Trophoblast cell (in vitro differentiated cells and primary cell): ENCODE results near the gene MAP3K20.
A peak's percentile ranks its signal among the peaks of the same experiment; 100 is the strongest.

Experiments used
- DNase-seq, 2 donors: peaks; one replicate each; pipeline ENCODE4 v3.0.0-alpha.2; 2016
- H2AFZ ChIP-seq: 2 replicates; pipeline ENCODE4 v1.6.1; 2013; ENCODE audit warnings: low read length, moderate library complexity, mild to moderate bottlenecking; ENCODE audit not compliant: insufficient read depth, poor library complexity
- H2AK5ac ChIP-seq: 2 replicates; pipeline ENCODE4 v1.6.1; 2013; ENCODE audit warnings: mild to moderate bottlenecking, low read length
- H2BK120ac ChIP-seq: 2 replicates; pipeline ENCODE4 v1.6.1; 2013; ENCODE audit warnings: low read length, mild to moderate bottlenecking, moderate library complexity; ENCODE audit not compliant: insufficient read depth, poor library complexity
- H2BK12ac ChIP-seq: 2 replicates; pipeline ENCODE4 v1.6.1; 2013; ENCODE audit warnings: mild to moderate bottlenecking, low read length, moderate library complexity
- H2BK5ac ChIP-seq: 2 replicates; pipeline ENCODE4 v1.6.1; 2013; ENCODE audit warnings: low read length, low read depth, moderate library complexity, mild to moderate bottlenecking; ENCODE audit not compliant: poor library complexity
- H3K14ac ChIP-seq: 2 replicates; pipeline ENCODE4 v1.6.1; 2013; ENCODE audit warnings: mild to moderate bottlenecking, low read length
- H3K18ac ChIP-seq: 2 replicates; pipeline ENCODE4 v1.6.1; 2013; ENCODE audit warnings: mild to moderate bottlenecking, low read length
- H3K23ac ChIP-seq: 2 replicates; pipeline ENCODE4 v1.6.1; 2013; ENCODE audit warnings: low read length
- H3K27ac ChIP-seq: 2 replicates; pipeline ENCODE4 v1.5.1; 2013; ENCODE audit warnings: low read depth, mild to moderate bottlenecking, inconsistent platforms, low read length, moderate library complexity
- H3K27me3 ChIP-seq: 2 replicates; pipeline ENCODE4 v1.6.1; 2013; ENCODE audit warnings: inconsistent platforms, mild to moderate bottlenecking, low read length, moderate library complexity; ENCODE audit not compliant: insufficient read depth
- H3K36me3 ChIP-seq, 2 experiments: 1 replicate in 1 of 2; 2 replicates in 1 of 2; pipeline ENCODE4 v1.6.1; 2013; ENCODE audit warnings: low read length in 2 of 2, mild to moderate bottlenecking in 2 of 2, moderate library complexity in 1 of 2; ENCODE audit not compliant: insufficient read depth in 2 of 2, control insufficient read depth in 1 of 2
- H3K4ac ChIP-seq: 2 replicates; pipeline ENCODE4 v1.6.1; 2013; ENCODE audit warnings: low read depth, mild to moderate bottlenecking, low read length, moderate library complexity
- H3K4me1 ChIP-seq, 2 experiments: 1 replicate in 1 of 2; 2 replicates in 1 of 2; pipeline ENCODE4 v1.6.1; 2013; ENCODE audit warnings: low read length in 2 of 2, mild to moderate bottlenecking in 2 of 2, moderate library complexity in 1 of 2; ENCODE audit not compliant: insufficient read depth in 2 of 2, control insufficient read depth in 1 of 2
- H3K4me2 ChIP-seq: 2 replicates; pipeline ENCODE4 v1.6.1; 2013; ENCODE audit warnings: inconsistent platforms, mild to moderate bottlenecking, low read length, moderate library complexity
- H3K4me3 ChIP-seq: 2 replicates; pipeline ENCODE4 v1.5.1; 2013; ENCODE audit warnings: mild to moderate bottlenecking, low read depth, low read length, inconsistent platforms
- H3K79me1 ChIP-seq: one replicate; pipeline ENCODE4 v1.6.1; 2013; ENCODE audit warnings: low read length
- H3K79me2 ChIP-seq: 2 replicates; pipeline ENCODE4 v1.6.1; 2013; ENCODE audit warnings: low read length, mild to moderate bottlenecking; ENCODE audit not compliant: control insufficient read depth, insufficient read depth, poor library complexity
- H3K9ac ChIP-seq: 2 replicates; pipeline ENCODE4 v1.6.1; 2013; ENCODE audit warnings: mild to moderate bottlenecking, low read length
- H3K9me3 ChIP-seq: 2 replicates; pipeline ENCODE4 v1.6.1; 2013; ENCODE audit warnings: low read depth, mild to moderate bottlenecking, control low read depth, inconsistent platforms, low read length; ENCODE audit not compliant: insufficient read depth
- H4K12ac ChIP-seq: 2 replicates; pipeline ENCODE4 v1.6.1; 2013; ENCODE audit warnings: low read depth, mild to moderate bottlenecking, low read length, moderate library complexity
- H4K8ac ChIP-seq: 2 replicates; pipeline ENCODE4 v1.6.1; 2013; ENCODE audit warnings: low read depth, mild to moderate bottlenecking, low read length, moderate library complexity
- H4K91ac ChIP-seq: one replicate; pipeline ENCODE4 v1.6.1; 2013; ENCODE audit warnings: low read depth, mild to moderate bottlenecking, low read length, moderate library complexity
- WGBS: extraction: QIAGEN DNeasy Blood & Tissue Kit; methylation state at CpG from one replicate; pipeline ENCODE4 v1.1.7; 2013; ENCODE audit warnings: missing lambda C conversion rate; ENCODE audit not compliant: insufficient read length, insufficient coverage; ENCODE audit errors: extremely low coverage; 5-methylcytosine and 5-hydroxymethylcytosine counted together

Gene MAP3K20

GRCh38 chr2:173048522-173048896, 27.1 kb upstream of the MAP3K20 start:
- H4K12ac ChIP-seq: no peak overlapping the region
- H3K4me3 ChIP-seq: no peak overlapping the region
- H3K79me2 ChIP-seq: no peaks in the 10 kb centered on the region

GRCh38 chr2:173048897-173049661, 26.6 kb upstream of the MAP3K20 start:
- Histone ChIP-seq H2BK120ac (no peak overlapping the region), H2AK5ac (no peak overlapping the region), H3K4me1 (peaks cover 7 to 17% of the 10 kb centered on the region in 2 experiments), H3K18ac (no peak overlapping the region), H4K91ac (no peak overlapping the region), H3K9me3 (no peaks in the 10 kb centered on the region), H3K79me1 (peaks cover 3% of the 10 kb centered on the region), H3K27ac (no peak overlapping the region), H3K23ac (no peak overlapping the region), H3K14ac (no peak overlapping the region), H3K4ac (no peak overlapping the region), H2BK5ac (no peak overlapping the region), H3K4me3 (no peak overlapping the region), H3K27me3 (no peaks in the 10 kb centered on the region), H4K8ac (no peak overlapping the region), H4K12ac (no peak overlapping the region), H2BK12ac (no peak overlapping the region), H3K36me3 (no peaks in the 10 kb centered on the region), H3K79me2 (no peaks in the 10 kb centered on the region), H3K4me2 (no peak overlapping the region), H3K9ac (no peak overlapping the region), H2AFZ (no peak overlapping the region)
- WGBS: no CpG with 5 or more reads among the region's 4 CpGs
- DNase-seq: peak; percentile 45 to 84

More at GRCh38 chr2:173048522-173048896, 27.1 kb upstream of the MAP3K20 start:
- no CpG with 5 or more reads among the region's 3 CpGs for WGBS
- no peaks in the 10 kb centered on the region for H3K9me3 ChIP-seq
- H3K18ac ChIP-seq: no peak overlapping the region
- H3K14ac ChIP-seq: no peak overlapping the region
- no peak overlapping the region for H3K27ac ChIP-seq
- H3K4ac ChIP-seq: no peak overlapping the region
- H4K8ac ChIP-seq: no peak overlapping the region
- H3K36me3 ChIP-seq: no peaks in the 10 kb centered on the region
- no peak overlapping the region for H2AK5ac ChIP-seq
- H2BK12ac ChIP-seq: no peak overlapping the region
- peaks cover 7 to 16% of the 10 kb centered on the region in 2 experiments for H3K4me1 ChIP-seq
- H2BK120ac ChIP-seq: no peak overlapping the region
- H3K79me1 ChIP-seq: peaks cover 2% of the 10 kb centered on the region
- no peak for DNase-seq
- H2AFZ ChIP-seq: no peak overlapping the region
- H3K4me2 ChIP-seq: no peak overlapping the region
- no peaks in the 10 kb centered on the region for H3K27me3 ChIP-seq
- H4K91ac ChIP-seq: no peak overlapping the region
- no peak overlapping the region for H2BK5ac ChIP-seq
- H3K9ac ChIP-seq: no peak overlapping the region
- H3K23ac ChIP-seq: no peak overlapping the region

DNA sequence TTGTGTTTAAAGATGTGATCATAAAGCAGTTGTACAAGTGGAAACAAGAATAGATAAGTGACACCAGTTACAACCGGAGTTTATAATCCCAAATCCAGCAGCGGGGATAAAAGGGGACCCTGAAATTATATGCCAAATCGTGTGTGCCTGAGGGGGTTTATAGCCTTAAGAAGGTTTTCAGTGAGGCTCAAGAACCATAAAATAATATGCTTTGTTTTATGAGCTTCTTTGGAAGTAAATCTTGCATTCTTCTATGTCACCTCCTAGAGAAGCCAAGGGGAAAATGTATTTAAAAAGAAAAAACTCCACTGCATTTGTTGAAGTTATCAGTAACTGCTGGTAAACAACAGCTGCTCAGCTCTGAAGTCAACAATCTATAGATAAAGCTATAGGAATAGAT, 25.8 kb upstream of the MAP3K20 start:
- no peaks in the 10 kb centered on the region for H3K79me2 ChIP-seq
- H3K4ac ChIP-seq: no peak overlapping the region
- no peak overlapping the region for H2BK120ac ChIP-seq
- H3K4me3 ChIP-seq: no peak overlapping the region
- no peak overlapping the region for H3K18ac ChIP-seq
- no peak overlapping the region for H2BK5ac ChIP-seq
- H3K79me1 ChIP-seq: peaks cover 3% of the 10 kb centered on the region
- no peak overlapping the region for H4K91ac ChIP-seq
- H3K27ac ChIP-seq: no peak overlapping the region
- H3K9me3 ChIP-seq: no peaks in the 10 kb centered on the region
- H4K8ac ChIP-seq: no peak overlapping the region
- no peak overlapping the region for H3K9ac ChIP-seq
- WGBS: no CpG with 5 or more reads among the region's 3 CpGs
- H2AFZ ChIP-seq: no peak overlapping the region
- no peak overlapping the region for H3K4me2 ChIP-seq
- no peaks in the 10 kb centered on the region for H3K36me3 ChIP-seq
- no peak overlapping the region for H2BK12ac ChIP-seq
- no peaks in the 10 kb centered on the region for H3K27me3 ChIP-seq
- no peak overlapping the region for H3K14ac ChIP-seq
- no peak for DNase-seq
- no peak overlapping the region for H3K23ac ChIP-seq
- H4K12ac ChIP-seq: no peak overlapping the region
- no peak overlapping the region for H2AK5ac ChIP-seq
- peaks cover 3 to 11% of the 10 kb centered on the region in 2 experiments for H3K4me1 ChIP-seq

- Histone ChIP-seq H3K18ac (no peak overlapping the region), H2BK12ac (peak overlapping the region; percentile 24), H3K9me3 (no peaks in the 10 kb centered on the region), H2BK120ac (peak overlapping the region; percentile 63), H3K36me3 (no peaks in the 10 kb centered on the region), H4K8ac (no peak overlapping the region), H3K14ac (no peak overlapping the region), H2BK5ac (no peak overlapping the region), H3K4me3 (no peak overlapping the region), H4K91ac (peak overlapping the region; percentile 25), H3K4me2 (no peak overlapping the region), H3K4ac (no peak overlapping the region), H3K9ac (no peak overlapping the region), H3K27ac (no peak overlapping the region), H3K23ac (no peak overlapping the region), H3K27me3 (no peaks in the 10 kb centered on the region), H3K4me1 (peaks cover 3 to 11% of the 10 kb centered on the region in 2 experiments), H2AK5ac (no peak overlapping the region), H3K79me1 (peaks cover 3% of the 10 kb centered on the region), H4K12ac (no peak overlapping the region), H2AFZ (no peak overlapping the region), H3K79me2 (no peaks in the 10 kb centered on the region)
- no CpG with 5 or more reads among the region's 4 CpGs for WGBS
- DNase-seq: peak; percentile 16 to 24
Measured at GRCh38 chr2:173050684-173051083, 25.0 kb upstream of the MAP3K20 start.
